GM23248 (cell line): Measurements from ENCODE around the gene SARDH. TPM values are rescaled to one million over a fixed set of nuclear protein-coding genes. Genes with fewer than 3 reads are reported as not detected.
"Not testable (repeated sequence)": the region's sequence is repeated elsewhere in the genome, so short reads cannot be mapped to it uniquely, and the experiment has no call there.

Experiments
- DNase-seq: peaks from one replicate; pipeline ENCODE4 v3.0.0-alpha.2; 2015
- H2AFZ ChIP-seq: fragments of 200-600 bp; sonication (generic); 2 replicates; pipeline ENCODE4 v1.6.1; 2016; ENCODE audit warnings: antibody characterized with exemption
- H3F3A ChIP-seq: fragments of 200-600 bp; sonication (generic); 2 replicates; pipeline ENCODE4 v1.6.1; 2016; ENCODE audit warnings: mild to moderate bottlenecking, antibody characterized with exemption, mixed run types; ENCODE audit not compliant: insufficient read depth
- H3K27ac ChIP-seq: fragments of 200-600 bp; sonication (generic); 2 replicates; pipeline ENCODE4 v1.5.1; 2016; ENCODE audit warnings: mild to moderate bottlenecking
- H3K27me3 ChIP-seq: fragments of 200-600 bp; sonication (generic); replicated peaks from 2 replicates; pipeline ENCODE4 v1.6.1; 2016; ENCODE audit warnings: mild to moderate bottlenecking; ENCODE audit not compliant: insufficient read depth
- H3K36me3 ChIP-seq: fragments of 200-600 bp; sonication (generic); 2 replicates; pipeline ENCODE4 v1.6.1; 2016; ENCODE audit warnings: low read depth, mild to moderate bottlenecking
- H3K4me1 ChIP-seq: fragments of 200-600 bp; sonication (generic); 2 replicates; pipeline ENCODE4 v1.6.1; 2016; ENCODE audit warnings: mild to moderate bottlenecking; ENCODE audit not compliant: insufficient read depth
- H3K4me2 ChIP-seq: fragments of 200-600 bp; sonication (generic); one replicate; pipeline ENCODE4 v1.6.1; 2016; ENCODE audit warnings: mild to moderate bottlenecking; ENCODE audit not compliant: unreplicated experiment
- H3K4me3 ChIP-seq: fragments of 200-600 bp; sonication (generic); 2 replicates; pipeline ENCODE4 v1.5.1; 2016; ENCODE audit warnings: mild to moderate bottlenecking
- H3K79me2 ChIP-seq: fragments of 200-600 bp; sonication (generic); 2 replicates; pipeline ENCODE4 v1.6.1; 2016; ENCODE audit warnings: mild to moderate bottlenecking; ENCODE audit not compliant: insufficient read depth
- H3K9ac ChIP-seq: fragments of 200-600 bp; sonication (generic); 2 replicates; pipeline ENCODE4 v1.6.1; 2016; ENCODE audit warnings: mild to moderate bottlenecking
- H3K9me2 ChIP-seq: fragments of 200-600 bp; sonication (generic); 2 replicates; pipeline ENCODE4 v1.6.1; 2016; ENCODE audit warnings: mixed run types, mild to moderate bottlenecking, moderate library complexity; ENCODE audit not compliant: insufficient read depth
- H3K9me3 ChIP-seq: fragments of 200-600 bp; sonication (generic); one replicate; pipeline ENCODE4 v1.6.1; 2017; ENCODE audit warnings: low read depth
- H4K20me1 ChIP-seq: fragments of 200-600 bp; sonication (generic); 2 replicates; pipeline ENCODE4 v1.6.0; 2016; ENCODE audit not compliant: insufficient read depth
- EZH2 ChIP-seq: fragments of 200-600 bp; sonication (generic); IDR thresholded peaks from 2 replicates; pipeline ENCODE4 v1.6.1; 2018; ENCODE audit warnings: antibody characterized with exemption, mild to moderate bottlenecking; ENCODE audit not compliant: insufficient read depth, poor library complexity, severe bottlenecking
- EZH2phosphoT487 ChIP-seq: fragments of 200-600 bp; sonication (generic); IDR thresholded peaks from 2 replicates; pipeline ENCODE4 v1.6.1; 2018; ENCODE audit warnings: antibody characterized with exemption, moderate library complexity, mild to moderate bottlenecking, low read depth; ENCODE audit not compliant: insufficient read depth
- WGBS, 2 experiments: methylation state at CpG; one replicate each; pipeline ENCODE4 v1.1.6; 2015 to 2017; ENCODE audit warnings: low lambda C conversion rate in 2 of 2, low coverage in 1 of 2; ENCODE audit errors: missing lambda C conversion rate in 2 of 2; 5-methylcytosine and 5-hydroxymethylcytosine counted together
- in situ Hi-C: fragments of 300-500 bp; cut with MboI; formaldehyde crosslinking; loops from 2 replicates; pipeline ENCODE4 v1.15.0; 2020
- polyA plus RNA-seq: library from polyadenylated mRNA; unstranded; fragments of >200 nt; fragmentation: Nextera tagmentation; extraction: Ambion mirVana; gene quantifications from 2 replicates; pipeline ENCODE4 v1.2.1, GENCODE V29; 2016
- total RNA-seq: library from RNA; depleted of rRNA; stranded (reverse); fragments of >200 nt; shearing (Covaris generic); gene quantifications from 2 replicates; pipeline ENCODE4 v1.2.3, GENCODE V29; 2014

The SARDH gene
- total and polyA plus RNA-seq, 2 experiments from 2014 or later, result 0.16 to 2.4 TPM

- Histone ChIP-seq H3K79me2 (no peaks in the 10 kb centered on the region), H4K20me1 (no peaks in the 10 kb centered on the region), H3K9me3 (no peaks in the 10 kb centered on the region), H3K27ac (no peak overlapping the region), H3K4me3 (no peak overlapping the region), H3K27me3 (no peaks in the 10 kb centered on the region), H2AFZ (no peak overlapping the region), H3K9me2 (no peaks in the 10 kb centered on the region), H3K9ac (no peak overlapping the region), H3F3A (peaks cover 7% of the 10 kb centered on the region; the same call in 1 of the 2 replicates), H3K4me1 (no peaks in the 10 kb centered on the region), H3K36me3 (peaks cover 23% of the 10 kb centered on the region), H3K4me2 (no peak overlapping the region)
- whole genome bisulfite sequencing, 2 experiments, result 90 to 91% methylated on average over 13 to 15 of the region's 15 CpGs
- in situ Hi-C loops, result no loop called here
- no peak for DNase-seq
- TF ChIP-seq EZH2phosphoT487 (no peak), EZH2 (no peak)
Measured at GRCh38 chr9:133768859-133769510, 30.8 kb upstream of the SARDH start.

- H3K79me2 ChIP-seq, result no peaks in the 10 kb centered on the region
- peaks cover 7% of the 10 kb centered on the region; the same call in 1 of the 2 replicates for H3F3A ChIP-seq
- H3K4me1 ChIP-seq, result no peaks in the 10 kb centered on the region
- H3K4me2 ChIP-seq, result no peak overlapping the region
- in situ Hi-C loops, result no loop called here
- DNase-seq, result no peak
- no peaks in the 10 kb centered on the region for H3K9me3 ChIP-seq
- peaks cover 19% of the 10 kb centered on the region for H3K36me3 ChIP-seq
- H2AFZ ChIP-seq, result no peak overlapping the region
- TF ChIP-seq EZH2phosphoT487 (no peak), EZH2 (no peak)
- no peak overlapping the region for H3K27ac ChIP-seq
- no peaks in the 10 kb centered on the region for H3K9me2 ChIP-seq
- 98 to 99% methylated on average over 13 to 17 of the region's 17 CpGs for WGBS, 2 experiments
- no peaks in the 10 kb centered on the region for H3K27me3 ChIP-seq
- no peaks in the 10 kb centered on the region for H4K20me1 ChIP-seq
- H3K4me3 ChIP-seq, result no peak overlapping the region
- H3K9ac ChIP-seq, result no peak overlapping the region
Measured at GRCh38 chr9:133768371-133768858, 30.3 kb upstream of the SARDH start.

- Histone ChIP-seq H3K36me3 (peaks cover 19% of the 10 kb centered on the region), H3K9me3 (no peaks in the 10 kb centered on the region), H3K4me3 (no peak overlapping the region), H2AFZ (no peak overlapping the region), H3K27ac (no peak overlapping the region), H3K4me1 (no peaks in the 10 kb centered on the region), H3K27me3 (no peaks in the 10 kb centered on the region), H4K20me1 (no peaks in the 10 kb centered on the region), H3K9ac (no peak overlapping the region), H3K79me2 (no peaks in the 10 kb centered on the region), H3K9me2 (no peaks in the 10 kb centered on the region), H3F3A (peaks cover 7% of the 10 kb centered on the region; the same call in 1 of the 2 replicates), H3K4me2 (no peak overlapping the region)
- 94 to 95% methylated on average over 1 of the region's 1 CpG for WGBS, 2 experiments
- no peak for TF ChIP-seq EZH2phosphoT487
- in situ Hi-C loops, result no loop called here
- no peak for DNase-seq
Measured at GRCh38 chr9:133767625-133768024, 29.5 kb upstream of the SARDH start.

- in situ Hi-C loops, result no loop called here
- Histone ChIP-seq H3K27me3 (no peaks in the 10 kb centered on the region), H3K9ac (no peak overlapping the region), H3K4me1 (no peaks in the 10 kb centered on the region), H3K36me3 (peaks cover 19% of the 10 kb centered on the region), H3K4me3 (no peak overlapping the region), H3K9me2 (no peaks in the 10 kb centered on the region), H3K79me2 (no peaks in the 10 kb centered on the region), H3K4me2 (no peak overlapping the region), H4K20me1 (no peaks in the 10 kb centered on the region), H2AFZ (no peak overlapping the region), H3K9me3 (no peaks in the 10 kb centered on the region), H3F3A (peaks cover 7% of the 10 kb centered on the region; the same call in 1 of the 2 replicates), H3K27ac (no peak overlapping the region)
- 96 to 100% methylated on average over 1 of the region's 1 CpG for WGBS, 2 experiments
- no peak for TF ChIP-seq EZH2phosphoT487
- TF ChIP-seq EZH2, result no peak
- no peak for DNase-seq
Measured at GRCh38 chr9:133767008-133767407, 28.9 kb upstream of the SARDH start.

- H3K27me3 ChIP-seq, H3K4me3 ChIP-seq, in situ Hi-C loops, DNase-seq, H3F3A ChIP-seq, H3K4me2 ChIP-seq, H3K9ac ChIP-seq, H3K27ac ChIP-seq, H2AFZ ChIP-seq, H3K4me1 ChIP-seq, H3K9me3 ChIP-seq, H3K79me2 ChIP-seq, H4K20me1 ChIP-seq, H3K9me2 ChIP-seq: not testable (repeated sequence)
- H3K36me3 ChIP-seq, result peaks cover 19% of the 10 kb centered on the region
- 94% methylated on average over 3 of the region's 3 CpGs for WGBS, 2 experiments
Measured at GRCh38 chr9:133766234-133766633, 28.1 kb upstream of the SARDH start.
